IMR-90 (cell line): Measurements from ENCODE around the gene SPEF2. TPM values are rescaled to one million over a fixed set of nuclear protein-coding genes. Genes with fewer than 3 reads are reported as not detected.

ENCODE experiments used
- ATAC-seq: fragments of 200-7000 bp; cut with Tn5 transposase; 2 replicates; pipeline ENCODE4 v1.9.1; 2020; ENCODE audit warnings: low read depth, mild to moderate bottlenecking, moderate library complexity
- BruUV-seq: library from RNA; stranded (reverse); fragments of 400-500 nt; replicated peaks from 2 replicates; lab custom pipeline; 2021; lab: Mats Ljungman, UMichigan
- CTCF ChIA-PET: fragments of 300-600 bp; formaldehyde crosslinking; extraction: SDS; loops from one replicate; lab custom pipeline; 2021; ENCODE audit warnings: antibody characterized with exemption; lab: Yijun Ruan, JAX
- POLR2A ChIA-PET: fragments of 300-600 bp; sonication (Branson Sonifier 250); formaldehyde crosslinking; loops from one replicate; lab custom pipeline; 2022; ENCODE audit warnings: antibody characterized with exemption; ENCODE audit not compliant: unreplicated experiment; lab: Charles Lee
- DNase-seq: peaks from one replicate; pipeline ENCODE4 v3.0.0; 2013
- H2AFZ ChIP-seq: replicated peaks from 2 replicates; pipeline ENCODE3; 2013; ENCODE audit warnings: low read length, mild to moderate bottlenecking; ENCODE audit not compliant: poor library complexity
- H2AK5ac ChIP-seq: 2 replicates; pipeline ENCODE4 v1.6.1; 2013; ENCODE audit warnings: low read depth, low read length, inconsistent platforms
- H2AK9ac ChIP-seq: replicated peaks from 2 replicates; pipeline ENCODE3; 2013; ENCODE audit warnings: mild to moderate bottlenecking, low read depth, low read length, moderate library complexity; ENCODE audit not compliant: poor library complexity
- H2BK120ac ChIP-seq: 2 replicates; pipeline ENCODE4 v1.6.1; 2013; ENCODE audit warnings: low read depth, low read length, inconsistent platforms
- H2BK15ac ChIP-seq: 3 replicates; pipeline ENCODE4 v1.6.1; 2013; ENCODE audit warnings: low read depth, low read length, inconsistent platforms
- H2BK20ac ChIP-seq: 2 replicates; pipeline ENCODE4 v1.6.1; 2013; ENCODE audit warnings: low read depth, mild to moderate bottlenecking, inconsistent platforms, low read length, moderate library complexity
- H2BK5ac ChIP-seq: 2 replicates; pipeline ENCODE4 v1.6.1; 2013; ENCODE audit warnings: mild to moderate bottlenecking, low read depth, low read length, inconsistent platforms; ENCODE audit not compliant: poor library complexity, severe bottlenecking
- H3K14ac ChIP-seq: replicated peaks from 2 replicates; pipeline ENCODE4 v1.6.1; 2013; ENCODE audit warnings: low read depth, low read length, inconsistent platforms
- H3K18ac ChIP-seq: 2 replicates; pipeline ENCODE4 v1.6.1; 2013; ENCODE audit warnings: low read depth, low read length, control low read depth
- H3K23ac ChIP-seq: 2 replicates; pipeline ENCODE4 v1.6.1; 2013; ENCODE audit warnings: low read depth, low read length, inconsistent platforms
- H3K27ac ChIP-seq: 2 replicates; pipeline ENCODE4 v1.5.1; 2013; ENCODE audit warnings: mild to moderate bottlenecking, control low read depth, low read length; ENCODE audit not compliant: insufficient read depth
- H3K27me3 ChIP-seq: 2 replicates; pipeline ENCODE4 v1.6.1; 2013; ENCODE audit warnings: low read length; ENCODE audit not compliant: control insufficient read depth, insufficient read depth
- H3K36me3 ChIP-seq: 2 replicates; pipeline ENCODE4 v1.6.1; 2013; ENCODE audit warnings: low read length, mixed read lengths; ENCODE audit not compliant: control insufficient read depth, insufficient read depth
- H3K4ac ChIP-seq: 2 replicates; pipeline ENCODE4 v1.6.1; 2013; ENCODE audit warnings: low read depth, low read length, inconsistent platforms
- H3K4me1 ChIP-seq: 2 replicates; pipeline ENCODE4 v1.6.1; 2013; ENCODE audit warnings: low read length, mixed read lengths; ENCODE audit not compliant: control insufficient read depth, insufficient read depth
- H3K4me2 ChIP-seq: 2 replicates; pipeline ENCODE4 v1.6.1; 2013; ENCODE audit warnings: low read depth, mild to moderate bottlenecking, control low read depth, low read length, moderate library complexity
- H3K4me3 ChIP-seq: 2 replicates; pipeline ENCODE4 v1.5.1; 2013; ENCODE audit warnings: low read depth, mild to moderate bottlenecking, control low read depth, low read length, moderate library complexity; ENCODE audit not compliant: insufficient read depth
- H3K56ac ChIP-seq: 2 replicates; pipeline ENCODE4 v1.6.1; 2013; ENCODE audit warnings: low read length, inconsistent platforms; ENCODE audit not compliant: insufficient read depth; ENCODE audit errors: extremely low read depth
- H3K79me1 ChIP-seq, 2 experiments: 2 replicates each; pipeline ENCODE4 v1.6.1; 2013; ENCODE audit warnings: low read length in 2 of 2, inconsistent platforms in 1 of 2, low read depth in 1 of 2
- H3K9ac ChIP-seq: 2 replicates; pipeline ENCODE4 v1.6.1; 2013; ENCODE audit warnings: low read depth, low read length, control low read depth
- H3K9me1 ChIP-seq: 2 replicates; pipeline ENCODE4 v1.6.1; 2013; ENCODE audit warnings: low read length, inconsistent platforms; ENCODE audit not compliant: insufficient read depth
- H3K9me3 ChIP-seq: 2 replicates; pipeline ENCODE4 v1.6.1; 2013; ENCODE audit warnings: low read length; ENCODE audit not compliant: control insufficient read depth, insufficient read depth
- H4K20me1 ChIP-seq: 2 replicates; pipeline ENCODE4 v1.6.1; 2013; ENCODE audit warnings: low read length, inconsistent platforms; ENCODE audit not compliant: insufficient read depth
- H4K5ac ChIP-seq: 2 replicates; pipeline ENCODE4 v1.6.1; 2013; ENCODE audit warnings: mild to moderate bottlenecking, low read depth, low read length, control low read depth
- H4K8ac ChIP-seq, 2 experiments: 2 replicates each; pipeline ENCODE4 v1.6.1; 2013; ENCODE audit warnings: low read depth in 2 of 2, low read length in 2 of 2, control low read depth in 1 of 2, inconsistent platforms in 1 of 2
- H4K91ac ChIP-seq: 2 replicates; pipeline ENCODE4 v1.6.1; 2013; ENCODE audit warnings: low read depth, low read length, inconsistent platforms; ENCODE audit not compliant: insufficient read depth
- MXI1 ChIP-seq: IDR thresholded peaks from 2 replicates; pipeline ENCODE4 v1.6.1; 2012; ENCODE audit warnings: low read depth, mild to moderate bottlenecking, low read length, moderate library complexity, borderline replicate concordance
- WGBS, 2 experiments: methylation state at CpG; one replicate each; pipeline versions ENCODE4 v1.1.5 to v1.1.7; 2013; ENCODE audit warnings: missing lambda C conversion rate in 2 of 2; ENCODE audit not compliant: insufficient read length in 1 of 2; ENCODE audit errors: extremely low coverage in 2 of 2; 5-methylcytosine and 5-hydroxymethylcytosine counted together
- dilution Hi-C: fragments of 300-500 bp; cut with HindIII; formaldehyde crosslinking; loops from one replicate; pipeline ENCODE4 v1.14.3; 2018; ENCODE audit warnings: low sequenced_read_pairs; ENCODE audit not compliant: unreplicated experiment
- in situ Hi-C: fragments of 300-500 bp; cut with MboI; formaldehyde crosslinking; loops from 3 replicates; pipeline ENCODE4 v1.14.3; 2019; ENCODE audit warnings: low sequenced_read_pairs, inconsistent platforms, mixed read lengths
- intact Hi-C: fragments of 100-400 bp; cut with micrococcal nuclease; formaldehyde crosslinking; loops from 2 replicates; pipeline ENCODE4 v1.10.0; 2022
- polyA plus RNA-seq, 3 experiments: library from polyadenylated mRNA; depleted of rRNA; stranded (reverse); fragments of >200 nt; gene quantifications; 2 replicates each; pipeline ENCODE4 v1.2.3, GENCODE V29; 2012; ENCODE audit warnings: low replicate concordance in 1 of 3
- total RNA-seq: library from RNA; depleted of rRNA; stranded (reverse); fragments of >200 nt; gene quantifications from 2 replicates; pipeline ENCODE4 v1.2.3, GENCODE V29; 2012

SPEF2 gene
- total and polyA plus RNA-seq, 2 of the 4 experiments (the other 2 are of a cell fraction) = 1.7 to 2.3 TPM

GRCh38 chr5:35826056-35826455, 208.4 kb downstream of the SPEF2 start:
- no peak overlapping the region for H2AFZ ChIP-seq
- DNase-seq (no peak), ATAC-seq (no peak)
- H2BK20ac ChIP-seq = no peak overlapping the region
- ChIA-PET CTCF (no interaction called here), POLR2A (no interaction called here)
- no peak overlapping the region for H3K14ac ChIP-seq
- no peak overlapping the region for H4K91ac ChIP-seq
- H3K9me1 ChIP-seq = no peaks in the 10 kb centered on the region
- H2BK120ac ChIP-seq = no peak overlapping the region
- no peak overlapping the region for H2BK5ac ChIP-seq
- H2AK5ac ChIP-seq = no peak overlapping the region
- no peaks in the 10 kb centered on the region for H3K4me1 ChIP-seq
- H3K9me3 ChIP-seq = no peaks in the 10 kb centered on the region
- intact Hi-C loops = no loop called here
- no peak overlapping the region for H3K4ac ChIP-seq
- BruUV-seq = no TSS peak
- H3K4me3 ChIP-seq = no peak overlapping the region
- no peak overlapping the region for H3K27ac ChIP-seq
- no peaks in the 10 kb centered on the region for H3K79me1 ChIP-seq
- in situ Hi-C loops = no loop called here
- H3K9ac ChIP-seq = no peak overlapping the region
- no peak overlapping the region for H3K18ac ChIP-seq
- H3K56ac ChIP-seq = no peak overlapping the region
- H3K27me3 ChIP-seq = peaks cover 5% of the 10 kb centered on the region
- dilution Hi-C loops = no loop called here
- TF ChIP-seq MXI1 = no peak
- no peak overlapping the region for H4K5ac ChIP-seq
- H3K4me2 ChIP-seq = no peak overlapping the region
- H4K8ac ChIP-seq = no peak overlapping the region
- H3K23ac ChIP-seq = no peak overlapping the region
- H2AK9ac ChIP-seq = no peak overlapping the region
- H3K36me3 ChIP-seq = no peaks in the 10 kb centered on the region
- no peaks in the 10 kb centered on the region for H4K20me1 ChIP-seq
- no peak overlapping the region for H2BK15ac ChIP-seq
- WGBS, 2 experiments = no CpG with 5 or more reads among the region's 3 CpGs
